ENCODE results near the gene PIN1. TPM values are rescaled to one million over a fixed set of nuclear protein-coding genes. Genes with fewer than 3 reads are reported as not detected.

PIN1 gene
- total RNA-seq (2021): 107 to 111 TPM (median 110 TPM) in 3 replicates
- Bru-seq, nascent RNA: percentile 75 among the genes with signal in this experiment
- long read RNA-seq, experiment 1, full-length matches to known transcripts: 351 of 383 reads
- long read RNA-seq, experiment 1, partial matches to known transcripts: 12 of 383 reads
- long read RNA-seq, experiment 1, other reads (novel, unspliced or antisense): 20 of 383 reads
- long read RNA-seq, experiment 2, full-length matches to known transcripts: 114 of 143 reads
- long read RNA-seq, experiment 2, partial matches to known transcripts: 8 of 143 reads
- long read RNA-seq, experiment 2, other reads (novel, unspliced or antisense): 21 of 143 reads
- long read RNA-seq, experiment 3, full-length matches to known transcripts: 343 of 350 reads
- long read RNA-seq, experiment 3, partial matches to known transcripts: 1 of 350 reads
- long read RNA-seq, experiment 3, other reads (novel, unspliced or antisense): 6 of 350 reads

GRCh38 chr19:9834726-9835506 is at the start of gene PIN1:
PIN1 (plus strand) TSS chr19:9835318; CDS start chr19:9835345, 27 bp downstream.
- H3K4me3 Mint-ChIP-seq: peak within 1 kb of the TSS; percentile 87
- H3K4me1 Mint-ChIP-seq: peaks cover 14% of the 10 kb centered on the region
- DNase-seq (ENCODE audit: low spot score): peak; percentile 100
- H3K27me3 Mint-ChIP-seq (ENCODE audit: low read depth): no peaks in the 10 kb centered on the region
- peaks cover 13% of the 10 kb centered on the region for H3K36me3 Mint-ChIP-seq
- CTCF ChIA-PET: interaction anchor here (0.6 to 1.4 kb wide), 30 partner anchors 10 to 424 kb away, joined by 3 to 9 read pairs (median 4); partner anchors contain the start of genes FBXL12 and ZNF846
- H3K9me3 Mint-ChIP-seq: no peaks in the 10 kb centered on the region
- ATAC-seq: peak; percentile 94
- POLR2A ChIA-PET: interaction anchor here (0.5 to 0.9 kb wide), 2 partner anchors 16 to 234 kb away, joined by 3 to 4 read pairs; partner anchors contain the start of gene FBXL12
- H3K27ac Mint-ChIP-seq: peak within 1 kb of the TSS; percentile 71
- TF ChIP-seq, protein P1, sequence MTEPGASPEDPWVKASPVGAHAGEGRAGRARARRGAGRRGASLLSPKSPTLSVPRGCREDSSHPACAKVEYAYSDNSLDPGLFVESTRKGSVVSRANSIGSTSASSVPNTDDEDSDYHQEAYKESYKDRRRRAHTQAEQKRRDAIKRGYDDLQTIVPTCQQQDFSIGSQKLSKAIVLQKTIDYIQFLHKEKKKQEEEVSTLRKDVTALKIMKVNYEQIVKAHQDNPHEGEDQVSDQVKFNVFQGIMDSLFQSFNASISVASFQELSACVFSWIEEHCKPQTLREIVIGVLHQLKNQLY (CRISPR knock-in tag; IDR thresholded peaks at IDR 0.05): no peak
- 0 out of 2 replicates have a peak, but pooled peaks have one; percentile 9 for TF ChIP-seq ZNF416 (CRISPR knock-in tag; IDR thresholded peaks at IDR 0.05)
- no peak for TF ChIP-seq CBFB (CRISPR knock-in tag; IDR thresholded peaks at IDR 0.05; ENCODE audit: low read depth)
- TF ChIP-seq PREB (CRISPR knock-in tag; IDR thresholded peaks at IDR 0.05; ENCODE audit: borderline replicate concordance): no peak
- TF ChIP-seq NFYB (CRISPR knock-in tag; conservative IDR thresholded peaks at IDR 0.05; ENCODE audit: low read depth): peak; percentile 98
- TF ChIP-seq, protein P2, sequence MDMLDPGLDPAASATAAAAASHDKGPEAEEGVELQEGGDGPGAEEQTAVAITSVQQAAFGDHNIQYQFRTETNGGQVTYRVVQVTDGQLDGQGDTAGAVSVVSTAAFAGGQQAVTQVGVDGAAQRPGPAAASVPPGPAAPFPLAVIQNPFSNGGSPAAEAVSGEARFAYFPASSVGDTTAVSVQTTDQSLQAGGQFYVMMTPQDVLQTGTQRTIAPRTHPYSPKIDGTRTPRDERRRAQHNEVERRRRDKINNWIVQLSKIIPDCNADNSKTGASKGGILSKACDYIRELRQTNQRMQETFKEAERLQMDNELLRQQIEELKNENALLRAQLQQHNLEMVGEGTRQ (CRISPR knock-in tag; IDR thresholded peaks at IDR 0.05): peak; percentile 16; the same call in 1 of the 2 replicates
- TF ChIP-seq ZNF138 (CRISPR knock-in tag; conservative IDR thresholded peaks at IDR 0.05): no peak
- TF ChIP-seq USF1 (CRISPR knock-in tag; IDR thresholded peaks at IDR 0.05): peak; percentile 34; the same call in 1 of the 2 replicates
- TF ChIP-seq, protein P3, sequence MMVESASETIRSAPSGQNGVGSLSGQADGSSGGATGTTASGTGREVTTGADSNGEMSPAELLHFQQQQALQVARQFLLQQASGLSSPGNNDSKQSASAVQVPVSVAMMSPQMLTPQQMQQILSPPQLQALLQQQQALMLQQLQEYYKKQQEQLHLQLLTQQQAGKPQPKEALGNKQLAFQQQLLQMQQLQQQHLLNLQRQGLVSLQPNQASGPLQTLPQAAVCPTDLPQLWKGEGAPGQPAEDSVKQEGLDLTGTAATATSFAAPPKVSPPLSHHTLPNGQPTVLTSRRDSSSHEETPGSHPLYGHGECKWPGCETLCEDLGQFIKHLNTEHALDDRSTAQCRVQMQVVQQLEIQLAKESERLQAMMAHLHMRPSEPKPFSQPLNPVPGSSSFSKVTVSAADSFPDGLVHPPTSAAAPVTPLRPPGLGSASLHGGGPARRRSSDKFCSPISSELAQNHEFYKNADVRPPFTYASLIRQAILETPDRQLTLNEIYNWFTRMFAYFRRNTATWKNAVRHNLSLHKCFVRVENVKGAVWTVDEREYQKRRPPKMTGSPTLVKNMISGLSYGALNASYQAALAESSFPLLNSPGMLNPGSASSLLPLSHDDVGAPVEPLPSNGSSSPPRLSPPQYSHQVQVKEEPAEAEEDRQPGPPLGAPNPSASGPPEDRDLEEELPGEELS (CRISPR knock-in tag; IDR thresholded peaks at IDR 0.05): 0 out of 2 replicates have a peak, but pooled peaks have one; percentile 12
- TF ChIP-seq, protein P4, sequence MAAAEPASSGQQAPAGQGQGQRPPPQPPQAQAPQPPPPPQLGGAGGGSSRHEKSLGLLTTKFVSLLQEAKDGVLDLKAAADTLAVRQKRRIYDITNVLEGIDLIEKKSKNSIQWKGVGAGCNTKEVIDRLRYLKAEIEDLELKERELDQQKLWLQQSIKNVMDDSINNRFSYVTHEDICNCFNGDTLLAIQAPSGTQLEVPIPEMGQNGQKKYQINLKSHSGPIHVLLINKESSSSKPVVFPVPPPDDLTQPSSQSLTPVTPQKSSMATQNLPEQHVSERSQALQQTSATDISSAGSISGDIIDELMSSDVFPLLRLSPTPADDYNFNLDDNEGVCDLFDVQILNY (CRISPR knock-in tag; IDR thresholded peaks at IDR 0.05): peak; percentile 89
- TF ChIP-seq FOXK1 (CRISPR knock-in tag; IDR thresholded peaks at IDR 0.05): 0 out of 2 replicates have a peak, but pooled peaks have one; percentile 2
- TF ChIP-seq, protein P5, sequence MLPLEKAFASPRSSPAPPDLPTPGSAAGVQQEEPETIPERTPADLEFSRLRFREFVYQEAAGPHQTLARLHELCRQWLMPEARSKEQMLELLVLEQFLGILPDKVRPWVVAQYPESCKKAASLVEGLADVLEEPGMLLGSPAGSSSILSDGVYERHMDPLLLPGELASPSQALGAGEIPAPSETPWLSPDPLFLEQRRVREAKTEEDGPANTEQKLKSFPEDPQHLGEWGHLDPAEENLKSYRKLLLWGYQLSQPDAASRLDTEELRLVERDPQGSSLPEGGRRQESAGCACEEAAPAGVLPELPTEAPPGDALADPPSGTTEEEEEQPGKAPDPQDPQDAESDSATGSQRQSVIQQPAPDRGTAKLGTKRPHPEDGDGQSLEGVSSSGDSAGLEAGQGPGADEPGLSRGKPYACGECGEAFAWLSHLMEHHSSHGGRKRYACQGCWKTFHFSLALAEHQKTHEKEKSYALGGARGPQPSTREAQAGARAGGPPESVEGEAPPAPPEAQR (CRISPR knock-in tag; IDR thresholded peaks at IDR 0.05): no peak
- TF ChIP-seq, protein P6, sequence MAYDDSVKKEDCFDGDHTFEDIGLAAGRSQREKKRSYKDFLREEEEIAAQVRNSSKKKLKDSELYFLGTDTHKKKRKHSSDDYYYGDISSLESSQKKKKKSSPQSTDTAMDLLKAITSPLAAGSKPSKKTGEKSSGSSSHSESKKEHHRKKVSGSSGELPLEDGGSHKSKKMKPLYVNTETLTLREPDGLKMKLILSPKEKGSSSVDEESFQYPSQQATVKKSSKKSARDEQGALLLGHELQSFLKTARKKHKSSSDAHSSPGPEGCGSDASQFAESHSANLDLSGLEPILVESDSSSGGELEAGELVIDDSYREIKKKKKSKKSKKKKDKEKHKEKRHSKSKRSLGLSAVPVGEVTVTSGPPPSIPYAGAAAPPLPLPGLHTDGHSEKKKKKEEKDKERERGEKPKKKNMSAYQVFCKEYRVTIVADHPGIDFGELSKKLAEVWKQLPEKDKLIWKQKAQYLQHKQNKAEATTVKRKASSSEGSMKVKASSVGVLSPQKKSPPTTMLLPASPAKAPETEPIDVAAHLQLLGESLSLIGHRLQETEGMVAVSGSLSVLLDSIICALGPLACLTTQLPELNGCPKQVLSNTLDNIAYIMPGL (CRISPR knock-in tag; IDR thresholded peaks at IDR 0.05): no peak
- TF ChIP-seq, protein P7, sequence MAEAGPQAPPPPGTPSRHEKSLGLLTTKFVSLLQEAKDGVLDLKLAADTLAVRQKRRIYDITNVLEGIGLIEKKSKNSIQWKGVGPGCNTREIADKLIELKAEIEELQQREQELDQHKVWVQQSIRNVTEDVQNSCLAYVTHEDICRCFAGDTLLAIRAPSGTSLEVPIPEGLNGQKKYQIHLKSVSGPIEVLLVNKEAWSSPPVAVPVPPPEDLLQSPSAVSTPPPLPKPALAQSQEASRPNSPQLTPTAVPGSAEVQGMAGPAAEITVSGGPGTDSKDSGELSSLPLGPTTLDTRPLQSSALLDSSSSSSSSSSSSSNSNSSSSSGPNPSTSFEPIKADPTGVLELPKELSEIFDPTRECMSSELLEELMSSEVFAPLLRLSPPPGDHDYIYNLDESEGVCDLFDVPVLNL (CRISPR knock-in tag; IDR thresholded peaks at IDR 0.05; ENCODE audit: borderline replicate concordance, low read depth): no peak
- no peak for TF ChIP-seq NR3C1 (CRISPR knock-in tag; conservative IDR thresholded peaks at IDR 0.05; ENCODE audit: low read depth)
- TF ChIP-seq ATF3 (CRISPR knock-in tag; conservative IDR thresholded peaks at IDR 0.05): no peak
- no peak for TF ChIP-seq ETV6 (CRISPR knock-in tag; IDR thresholded peaks at IDR 0.05)
- TF ChIP-seq GABPB1 (CRISPR knock-in tag; IDR thresholded peaks at IDR 0.05): no peak
- 0 out of 2 replicates have a peak, but pooled peaks have one; percentile 40 for TF ChIP-seq CREM (CRISPR knock-in tag; IDR thresholded peaks at IDR 0.05)
- no peak for TF ChIP-seq ESRRA (CRISPR knock-in tag; IDR thresholded peaks at IDR 0.05; ENCODE audit: borderline replicate concordance)
